GM10847 (cell line): ENCODE results near the gene IFNA2.

Experiments used
- POLR2A ChIP-seq: IDR thresholded peaks from 2 replicates; pipeline ENCODE4 v1.6.1; 2011; ENCODE audit not compliant: insufficient read length; ENCODE audit errors: extremely low read depth

The IFNA2 gene

GRCh38 chr9:21398955-21399489, 13.8 kb upstream of the IFNA2 start:
- TF ChIP-seq POLR2A = no peak

- no peak for TF ChIP-seq POLR2A
These were observed 10.8 kb upstream of the IFNA2 start for GRCh38 chr9:21395778-21396717.

- no peak for TF ChIP-seq POLR2A
These were observed 7.1 kb upstream of the IFNA2 start for GRCh38 chr9:21392270-21392669.

GRCh38 chr9:21383627-21384026, 1.6 kb downstream of the IFNA2 start:
- no peak for TF ChIP-seq POLR2A

GRCh38 chr9:21381448-21382339, 3.5 kb downstream of the IFNA2 start:
- no peak for TF ChIP-seq POLR2A

GRCh38 chr9:21367957-21368356, 17.2 kb downstream of the IFNA2 start, which contains the start of gene IFNA13:
Gene IFNA13, minus strand, starts transcription at chr9:21368057. Its CDS starts 47 bp downstream, at chr9:21368010.
- TF ChIP-seq POLR2A = no peak

GRCh38 chr9:21362287-21362686, 22.9 kb downstream of the IFNA2 start:
- no peak for TF ChIP-seq POLR2A

GRCh38 chr9:21357479-21358460, 27.4 kb downstream of the IFNA2 start:
- no peak for TF ChIP-seq POLR2A

GRCh38 chr9:21350787-21351186, 34.4 kb downstream of the IFNA2 start, which contains the start of gene IFNA6:
Gene IFNA6, minus strand, starts transcription at chr9:21350887. Its CDS starts 0 bp downstream, at chr9:21350887.
- TF ChIP-seq POLR2A = no peak

- no peak for TF ChIP-seq POLR2A
These were observed 36.7 kb downstream of the IFNA2 start for GRCh38 chr9:21348430-21348970.

- TF ChIP-seq POLR2A = no peak
These were observed 44.5 kb downstream of the IFNA2 start for GRCh38 chr9:21340735-21341134.

- TF ChIP-seq POLR2A = no peak
These were observed 48.7 kb downstream of the IFNA2 start for GRCh38 chr9:21336457-21336856.

- peak; percentile 79 for TF ChIP-seq POLR2A
These were observed 50.2 kb downstream of the IFNA2 start, which contains the start of gene KLHL9 for GRCh38 chr9:21334701-21335632. Gene KLHL9, minus strand, starts transcription at chr9:21335404. Its CDS starts 545 bp downstream, at chr9:21334859.
